Left lung (tissue), 10 donors: ENCODE measurements around the gene MFSD8. TPM values are rescaled to one million over a fixed set of nuclear protein-coding genes. Genes with fewer than 3 reads are reported as not detected.
"Not testable (repeated sequence)": the region's sequence is repeated elsewhere in the genome, so short reads cannot be mapped to it uniquely, and the experiment has no call there.

Experiments
- ATAC-seq: fragments of 200-7000 bp; cut with Tn5 transposase; one replicate; pipeline ENCODE4 v1.9.1; 2020; ENCODE audit warnings: moderate library complexity
- DNase-seq, 4 donors: peaks; one replicate each; pipeline ENCODE4 v3.0.0-alpha.2; 2013 to 2020
- H3K27ac ChIP-seq, 2 donors: fragments of 200-600 bp; sonication (generic) in 1 of 2; one replicate each; pipeline versions ENCODE4 v1.5.0 to v1.8.0; 2020 to 2021
- H3K27me3 ChIP-seq, 2 donors: fragments of 200-600 bp; sonication (generic) in 1 of 2; one replicate each; pipeline versions ENCODE4 v1.5.0 to v1.8.0; 2020 to 2021
- H3K36me3 ChIP-seq, 2 donors: fragments of 200-600 bp; sonication (generic) in 1 of 2; one replicate each; pipeline versions ENCODE4 v1.5.0 to v1.8.0; 2020 to 2021
- H3K4me1 ChIP-seq, 2 donors: fragments of 200-600 bp; one replicate each; pipeline ENCODE4 v1.8.0; 2021
- H3K4me3 ChIP-seq, 2 donors: fragments of 200-600 bp; sonication (generic) in 1 of 2; one replicate each; pipeline versions ENCODE4 v1.5.0 to v1.8.0; 2020 to 2021; ENCODE audit warnings: mild to moderate bottlenecking in 1 of 2
- H3K9me3 ChIP-seq, 2 donors: fragments of 200-600 bp; sonication (generic) in 1 of 2; one replicate each; pipeline versions ENCODE4 v1.5.0 to v1.8.0; 2020 to 2021
- CTCF ChIP-seq, 2 donors: fragments of 200-600 bp; sonication (generic) in 1 of 2; IDR thresholded peaks; one replicate each; pipeline versions ENCODE4 v1.5.0 to v1.8.0; 2021; ENCODE audit warnings: antibody characterized with exemption in 2 of 2
- intact Hi-C, 2 donors: fragments of 100-400 bp; cut with DNase I; formaldehyde crosslinking; loops; one replicate each; pipeline versions ENCODE4 v1.11.2 to v1.14.2; 2022
- polyA plus RNA-seq, 6 donors: library from polyadenylated mRNA; unstranded; fragments of 120-200 nt; gene quantifications; one replicate each; pipeline ENCODE4 v1.2.1, GENCODE V29; 2013; ENCODE audit not compliant: insufficient read length in 6 of 6
- total RNA-seq, 2 donors: library from RNA; stranded (reverse); fragmentation: NEBNext Ultra II Directional; extraction: Animal tissue kit (Norgen Biotek cat#: 25700); gene quantifications; one replicate each; pipeline ENCODE4 v1.2.1, GENCODE V29; 2021
- donor health status: DM: no; HTN: yes; CAD: no.
- donor health status: DM: no; HTN: no; CAD: no.

MFSD8 gene
- total and polyA plus RNA-seq, 8 donors: 18.3 to 37.2 (median 29.8) TPM

- H3K9me3 ChIP-seq: no peaks in the 10 kb centered on the region
- H3K27me3 ChIP-seq: no peaks in the 10 kb centered on the region
- H3K4me1 ChIP-seq: no peaks in the 10 kb centered on the region
- H3K36me3 ChIP-seq: peaks cover 0 to 38% of the 10 kb centered on the region in 2 donors
- no peak overlapping the region for H3K4me3 ChIP-seq
- ATAC-seq: peak; percentile 78
- intact Hi-C loops: no loop called here
- no peak overlapping the region for H3K27ac ChIP-seq
- no peak for DNase-seq
- no peak for TF ChIP-seq CTCF (IDR thresholded peaks at IDR 0.05)
These were observed 47.8 kb downstream of the MFSD8 start for GRCh38 chr4:127917151-127917550.

GRCh38 chr4:127916512-127916911, 48.5 kb downstream of the MFSD8 start:
- intact Hi-C loops: no loop called here
- no peak for TF ChIP-seq CTCF (IDR thresholded peaks at IDR 0.05)
- ATAC-seq: no peak
- Histone ChIP-seq H3K27me3 (no peaks in the 10 kb centered on the region), H3K9me3 (no peaks in the 10 kb centered on the region), H3K36me3 (peaks cover 0 to 35% of the 10 kb centered on the region in 2 donors), H3K4me3 (no peak overlapping the region), H3K27ac (no peak overlapping the region), H3K4me1 (no peaks in the 10 kb centered on the region)
- no peak for DNase-seq

GRCh38 chr4:127905029-127905428, 59.9 kb downstream of the MFSD8 start:
- DNase-seq (no peak), ATAC-seq (no peak)
- Histone ChIP-seq H3K4me1 (no peaks in the 10 kb centered on the region), H3K27ac (no peak overlapping the region), H3K27me3 (no peaks in the 10 kb centered on the region), H3K4me3 (no peak overlapping the region), H3K36me3 (no peaks in the 10 kb centered on the region), H3K9me3 (no peaks in the 10 kb centered on the region)
- intact Hi-C loops: no loop called here
- no peak for TF ChIP-seq CTCF (IDR thresholded peaks at IDR 0.05)

GRCh38 chr4:127899682-127900081, 65.3 kb downstream of the MFSD8 start:
- H3K27me3 ChIP-seq, H3K27ac ChIP-seq, H3K4me1 ChIP-seq, H3K9me3 ChIP-seq, ATAC-seq, DNase-seq, H3K4me3 ChIP-seq, intact Hi-C loops, H3K36me3 ChIP-seq: not testable (repeated sequence)

GRCh38 chr4:127896528-127896927, 68.4 kb downstream of the MFSD8 start:
- Histone ChIP-seq H3K9me3 (peaks cover 0 to 4% of the 10 kb centered on the region in 2 donors), H3K4me1 (no peaks in the 10 kb centered on the region), H3K27ac (no peak overlapping the region), H3K4me3 (no peak overlapping the region), H3K36me3 (peaks cover 0 to 12% of the 10 kb centered on the region in 2 donors), H3K27me3 (no peaks in the 10 kb centered on the region)
- TF ChIP-seq CTCF (IDR thresholded peaks at IDR 0.05): no peak
- no peak for ATAC-seq
- intact Hi-C loops: no loop called here
- DNase-seq: no peak

- ATAC-seq (peak; percentile 73), DNase-seq (no peak)
- Histone ChIP-seq H3K4me1 (no peaks in the 10 kb centered on the region), H3K27me3 (no peaks in the 10 kb centered on the region), H3K36me3 (peaks cover 0 to 12% of the 10 kb centered on the region in 2 donors), H3K27ac (no peak overlapping the region), H3K4me3 (no peak overlapping the region), H3K9me3 (peaks cover 0 to 4% of the 10 kb centered on the region in 2 donors)
- intact Hi-C loops: no loop called here
- no peak for TF ChIP-seq CTCF (IDR thresholded peaks at IDR 0.05)
These were observed 68.9 kb downstream of the MFSD8 start for GRCh38 chr4:127896069-127896468.
